ENCODE measurements around the gene FBN1.

GRCh38 chr15:48574187-48574586 is 71.3 kb downstream of the FBN1 start:
- TF ChIP-seq POLR2A (IDR thresholded peaks at IDR 0.05; ENCODE audit: low read length) (no peak), RAD21 (conservative IDR thresholded peaks at IDR 0.05 in 1 of 2, IDR thresholded peaks at IDR 0.05 in 1 of 2) (no peak), CEBPB (IDR thresholded peaks at IDR 0.05) (no peak), ZC3H11A (IDR thresholded peaks at IDR 0.05) (no peak), NR3C1 (IDR thresholded peaks at IDR 0.05) (no peak), CTCF (IDR thresholded peaks at IDR 0.05) (no peak), HOXA7 (CRISPR knock-in tag; IDR thresholded peaks at IDR 0.05) (no peak), POLR2AphosphoS2 (conservative IDR thresholded peaks at IDR 0.05; ENCODE audit: low read length) (no peak), HDAC2 (IDR thresholded peaks at IDR 0.05) (no peak)
